Activated T-cell treated with anti-CD3 and anti-CD28 coated beads, Interleukin-2, amount 50 U/mL, for 24 hours (primary cell): Measurements from ENCODE around the gene AGTRAP.

ENCODE experiments used
- DNase-seq: peaks from one replicate; pipeline ENCODE4 v3.0.0-alpha.2; 2020
- H3K27ac Mint-ChIP-seq: 2 replicates; pipeline ENCODE4 v1.8.0; 2020; ENCODE audit warnings: mild to moderate bottlenecking, mixed read lengths
- H3K27me3 Mint-ChIP-seq: 2 replicates; pipeline ENCODE4 v1.8.0; 2020; ENCODE audit warnings: mixed read lengths
- H3K36me3 Mint-ChIP-seq: 2 replicates; pipeline ENCODE4 v1.8.0; 2020; ENCODE audit warnings: low read depth, mixed read lengths
- H3K4me1 Mint-ChIP-seq: 2 replicates; pipeline ENCODE4 v1.8.0; 2020; ENCODE audit warnings: low read depth, mixed read lengths
- H3K4me3 Mint-ChIP-seq: 2 replicates; pipeline ENCODE4 v1.8.0; 2020; ENCODE audit warnings: mild to moderate bottlenecking, moderate library complexity, mixed read lengths
- H3K9me3 Mint-ChIP-seq: 2 replicates; pipeline ENCODE4 v1.8.0; 2020; ENCODE audit warnings: mixed read lengths

The AGTRAP gene

GRCh38 chr1:11797525-11798216, 61.7 kb downstream of the AGTRAP start:
- no peak for DNase-seq
- Mint-ChIP-seq H3K27me3 (no peaks in the 10 kb centered on the region), H3K36me3 (peaks cover 80% of the 10 kb centered on the region), H3K4me1 (peaks cover 10% of the 10 kb centered on the region), H3K27ac (no peak overlapping the region), H3K4me3 (no peak overlapping the region), H3K9me3 (no peaks in the 10 kb centered on the region)

- H3K27ac Mint-ChIP-seq, result no peak overlapping the region
- no peaks in the 10 kb centered on the region for H3K27me3 Mint-ChIP-seq
- no peak for DNase-seq
- H3K9me3 Mint-ChIP-seq, result no peaks in the 10 kb centered on the region
- peaks cover 23% of the 10 kb centered on the region for H3K4me1 Mint-ChIP-seq
- H3K4me3 Mint-ChIP-seq, result no peak overlapping the region
- H3K36me3 Mint-ChIP-seq, result peaks cover 75% of the 10 kb centered on the region
These were observed 63.2 kb downstream of the AGTRAP start for GRCh38 chr1:11799099-11799498.

- no peak overlapping the region for H3K4me3 Mint-ChIP-seq
- H3K27me3 Mint-ChIP-seq, result no peaks in the 10 kb centered on the region
- peaks cover 30% of the 10 kb centered on the region for H3K4me1 Mint-ChIP-seq
- no peaks in the 10 kb centered on the region for H3K9me3 Mint-ChIP-seq
- DNase-seq, result no peak
- H3K27ac Mint-ChIP-seq, result no peak overlapping the region
- H3K36me3 Mint-ChIP-seq, result peaks cover 67% of the 10 kb centered on the region
These were observed 64.0 kb downstream of the AGTRAP start for GRCh38 chr1:11799896-11800295.

DNA sequence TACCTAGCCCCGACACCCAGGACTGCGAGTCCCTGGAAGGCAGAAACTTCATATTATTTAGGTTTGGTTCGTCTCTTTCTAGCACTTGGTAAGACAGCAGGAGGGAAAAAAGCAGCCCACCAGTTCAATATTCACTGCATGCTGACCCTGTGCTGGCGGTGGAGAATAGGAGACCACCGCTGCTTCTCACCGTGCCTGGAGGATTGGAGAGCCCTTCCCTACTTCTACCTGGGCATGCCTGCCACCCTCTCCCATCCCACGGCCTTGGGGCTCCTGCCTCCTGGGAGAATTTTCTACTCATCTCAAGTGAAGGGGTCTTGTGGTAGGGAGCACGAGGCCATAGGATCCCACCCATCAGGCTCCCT, 64.4 kb downstream of the AGTRAP start:
- Mint-ChIP-seq H3K4me3 (no peak overlapping the region), H3K27ac (no peak overlapping the region), H3K36me3 (peaks cover 64% of the 10 kb centered on the region), H3K27me3 (no peaks in the 10 kb centered on the region), H3K9me3 (no peaks in the 10 kb centered on the region), H3K4me1 (peaks cover 35% of the 10 kb centered on the region)
- DNase-seq, result no peak
